MG63 (cell line): Measurements from ENCODE around the gene BCAR1. TPM values are rescaled to one million over a fixed set of nuclear protein-coding genes. Genes with fewer than 3 reads are reported as not detected.

Source experiments
- DNase-seq: peaks from one replicate; pipeline ENCODE4 v3.0.0-alpha.2; 2020
- H3K27me3 ChIP-seq: fragments of 250-450 bp; sonication (Bioruptor Pico); 2 replicates; pipeline ENCODE4 v1.5.1; 2020; ENCODE audit warnings: mild to moderate bottlenecking, moderate library complexity
- H3K36me3 ChIP-seq: fragments of 250-450 bp; sonication (Bioruptor Pico); 2 replicates; pipeline ENCODE4 v1.5.1; 2020; ENCODE audit warnings: mild to moderate bottlenecking, moderate library complexity
- H3K4me3 ChIP-seq: fragments of 250-450 bp; sonication (Bioruptor Pico); 2 replicates; pipeline ENCODE4 v1.5.1; 2020; ENCODE audit warnings: mild to moderate bottlenecking, moderate library complexity
- H3K9me3 ChIP-seq: fragments of 250-450 bp; sonication (Bioruptor Pico); 2 replicates; pipeline ENCODE4 v1.5.1; 2020; ENCODE audit warnings: mild to moderate bottlenecking, moderate library complexity
- total RNA-seq: library from RNA; depleted of rRNA; stranded (reverse); fragments of >200 nt; shearing (Covaris generic); gene quantifications from 2 replicates; pipeline ENCODE4 v1.2.3, GENCODE V29; 2014; ENCODE audit warnings: low replicate concordance

BCAR1 gene
- total RNA-seq, 1 experiment from 2014 or later, result 54.6 TPM

GRCh38 chr16:75262104-75262799 lies 10.8 kb upstream of the BCAR1 start:
- Histone ChIP-seq H3K4me3 (no peak overlapping the region), H3K9me3 (no peaks in the 10 kb centered on the region), H3K27me3 (no peaks in the 10 kb centered on the region), H3K36me3 (no peaks in the 10 kb centered on the region)
- no peak for DNase-seq

GRCh38 chr16:75261590-75262078 lies 10.2 kb upstream of the BCAR1 start:
- H3K36me3 ChIP-seq, result no peaks in the 10 kb centered on the region
- no peak for DNase-seq
- no peaks in the 10 kb centered on the region for H3K9me3 ChIP-seq
- H3K27me3 ChIP-seq, result no peaks in the 10 kb centered on the region
- H3K4me3 ChIP-seq, result no peak overlapping the region

- H3K4me3 ChIP-seq, result no peak overlapping the region
- no peaks in the 10 kb centered on the region for H3K9me3 ChIP-seq
- no peaks in the 10 kb centered on the region for H3K36me3 ChIP-seq
- DNase-seq, result no peak
- H3K27me3 ChIP-seq, result no peaks in the 10 kb centered on the region
Measured at GRCh38 chr16:75260851-75261589, 9.6 kb upstream of the BCAR1 start.

GRCh38 chr16:75258807-75259141 lies 7.3 kb upstream of the BCAR1 start:
- DNase-seq, result no peak
- no peaks in the 10 kb centered on the region for H3K9me3 ChIP-seq
- no peaks in the 10 kb centered on the region for H3K27me3 ChIP-seq
- no peak overlapping the region for H3K4me3 ChIP-seq
- no peaks in the 10 kb centered on the region for H3K36me3 ChIP-seq

- Histone ChIP-seq H3K4me3 (no peak overlapping the region), H3K9me3 (no peaks in the 10 kb centered on the region), H3K36me3 (no peaks in the 10 kb centered on the region), H3K27me3 (no peaks in the 10 kb centered on the region)
- no peak for DNase-seq
Measured at GRCh38 chr16:75257886-75258806, 6.7 kb upstream of the BCAR1 start.

GRCh38 chr16:75256696-75257343 lies 5.4 kb upstream of the BCAR1 start:
- no peaks in the 10 kb centered on the region for H3K36me3 ChIP-seq
- H3K4me3 ChIP-seq, result no peak overlapping the region
- H3K9me3 ChIP-seq, result no peaks in the 10 kb centered on the region
- no peak for DNase-seq
- H3K27me3 ChIP-seq, result no peaks in the 10 kb centered on the region

- Histone ChIP-seq H3K36me3 (no peaks in the 10 kb centered on the region), H3K4me3 (no peak overlapping the region)
- no peak for DNase-seq
Measured at GRCh38 chr16:75256059-75256571, 4.7 kb upstream of the BCAR1 start.

GRCh38 chr16:75254359-75254837 lies 3.0 kb upstream of the BCAR1 start:
- no peak overlapping the region for H3K4me3 ChIP-seq
- H3K27me3 ChIP-seq, result no peaks in the 10 kb centered on the region
- H3K36me3 ChIP-seq, result no peaks in the 10 kb centered on the region
- no peaks in the 10 kb centered on the region for H3K9me3 ChIP-seq
- no peak for DNase-seq

More at GRCh38 chr16:75256059-75256571, 4.7 kb upstream of the BCAR1 start:
- Histone ChIP-seq H3K27me3 (no peaks in the 10 kb centered on the region), H3K9me3 (no peaks in the 10 kb centered on the region)

GRCh38 chr16:75252946-75253911 lies 1.8 kb upstream of the BCAR1 start:
- Histone ChIP-seq H3K4me3 (no peak overlapping the region), H3K9me3 (no peaks in the 10 kb centered on the region), H3K27me3 (no peaks in the 10 kb centered on the region), H3K36me3 (no peaks in the 10 kb centered on the region; the same call in 1 of the 2 replicates)
- peak; percentile 53 for DNase-seq

GRCh38 chr16:75252049-75252864 lies 833 bp upstream of the BCAR1 start:
- no peak for DNase-seq
- Histone ChIP-seq H3K9me3 (no peaks in the 10 kb centered on the region), H3K27me3 (no peaks in the 10 kb centered on the region), H3K36me3 (no peaks in the 10 kb centered on the region; the same call in 1 of the 2 replicates), H3K4me3 (no peak overlapping the region)

- peak overlapping the region; percentile 70 for H3K4me3 ChIP-seq
- no peaks in the 10 kb centered on the region for H3K27me3 ChIP-seq
- DNase-seq, result no peak
- H3K9me3 ChIP-seq, result no peaks in the 10 kb centered on the region
- H3K36me3 ChIP-seq, result no peaks in the 10 kb centered on the region; the same call in 1 of the 2 replicates
Measured at GRCh38 chr16:75250809-75251279, 580 bp downstream of the BCAR1 start.

GRCh38 chr16:75250089-75250808 lies 1.2 kb downstream of the BCAR1 start:
- H3K4me3 ChIP-seq, result peak overlapping the region; percentile 70
- DNase-seq, result no peak
- H3K9me3 ChIP-seq, result no peaks in the 10 kb centered on the region
- no peaks in the 10 kb centered on the region; the same call in 1 of the 2 replicates for H3K36me3 ChIP-seq
- H3K27me3 ChIP-seq, result no peaks in the 10 kb centered on the region

- Histone ChIP-seq H3K4me3 (no peak overlapping the region; the same call in 1 of the 2 replicates), H3K27me3 (no peaks in the 10 kb centered on the region), H3K9me3 (no peaks in the 10 kb centered on the region), H3K36me3 (peaks cover 3% of the 10 kb centered on the region; the same call in 1 of the 2 replicates)
- no peak for DNase-seq
Measured at GRCh38 chr16:75249441-75249840, 2.0 kb downstream of the BCAR1 start.
